Pancreas (tissue), 10 donors: Measurements from ENCODE around the gene PTPRR. TPM values are rescaled to one million over a fixed set of nuclear protein-coding genes. Genes with fewer than 3 reads are reported as not detected.

Experiments
- ATAC-seq, 4 donors: fragments of 200-7000 bp; cut with Tn5 transposase; one replicate each; pipeline versions ENCODE4 v1.8.0 to v1.9.1; 2020; ENCODE audit warnings: mild to moderate bottlenecking in 4 of 4, moderate library complexity in 4 of 4
- DNase-seq, 6 donors: peaks; one replicate each; pipeline ENCODE4 v3.0.0-alpha.2; 2020
- FAIRE-seq: peaks from 2 replicates; lab custom pipeline; 2012; peaks lifted over from hg19 to GRCh38; lab: Jason Lieb, UNC
- H3K27ac ChIP-seq, 4 donors: fragments of 200-600 bp; sonication (generic); 1 replicate in 3 of 4; 2 replicates in 1 of 4; pipeline versions ENCODE4 v1.5.0 to v1.8.0; 2020
- H3K27me3 ChIP-seq, 4 donors: fragments of 200-600 bp; one replicate each; pipeline ENCODE4 v1.8.0; 2021
- H3K36me3 ChIP-seq, 3 donors: fragments of 200-600 bp; sonication (generic) in 1 of 3; one replicate each; pipeline versions ENCODE4 v1.5.0 to v1.8.0; 2020 to 2021
- H3K4me1 ChIP-seq, 3 donors: fragments of 200-600 bp; one replicate each; pipeline ENCODE4 v1.8.0; 2021
- H3K4me3 ChIP-seq, 4 donors: fragments of 200-600 bp; sonication (generic) in 2 of 4; one replicate each; pipeline versions ENCODE4 v1.5.0 to v1.8.0; 2020 to 2021
- H3K9me3 ChIP-seq, 4 donors: fragments of 200-600 bp; one replicate each; pipeline ENCODE4 v1.8.0; 2021
- WGBS, 2 donors: extraction: QIAGEN DNeasy Blood & Tissue Kit; methylation state at CpG; one replicate each; pipeline ENCODE4 v1.1.7; 2013; 5-methylcytosine and 5-hydroxymethylcytosine counted together
- intact Hi-C, 3 donors: fragments of 100-400 bp; cut with DNase I; formaldehyde crosslinking; loops; one replicate each; pipeline versions ENCODE4 v1.11.1 to v1.14.2; 2022
- polyA plus RNA-seq, 2 donors: library from polyadenylated mRNA; stranded (reverse); fragments of 200-250 nt; gene quantifications; one replicate each; pipeline ENCODE4 v1.2.3, GENCODE V29; 2013
- total RNA-seq, 6 donors: library from RNA; stranded (reverse); fragmentation: NEBNext Ultra II Directional in 4 of 6; extraction: Animal tissue kit (Norgen Biotek cat#: 25700) in 4 of 6; gene quantifications; one replicate each; pipeline versions ENCODE4 v1.2.1 to v1.2.4, GENCODE V29; 2021 to 2023
- TF ChIP-seq, protein P1 (sequence below), 4 donors: fragments of 200-600 bp; sonication (generic) in 3 of 4; IDR thresholded peaks; one replicate each; pipeline versions ENCODE4 v1.5.0 to v1.8.0; 2021; ENCODE audit warnings: antibody characterized with exemption in 4 of 4
- donor health status: healthy with polysubstance abuse.
- donor health status: DM: no; HTN: no; CAD: no; lungs with moderate emphysema.
- donor health status: DM: no; HTN: no; CAD: no.
- donor health status: control.
- donor health status: control.
- donor health status: Bipolar disorder and iron deficiency.
- donor health status: DM: yes; HTN: yes; CAD: no.
- donor health status: DM: no; HTN: no; CAD: no.
- donor health status: DM: no; HTN: no; CAD: no.
- donor health status: DM: yes; HTN: yes; CAD: no.

PTPRR gene
- total and polyA plus RNA-seq, 8 donors: 0.14 to 0.72 (median 0.23) TPM; not detected in 3

DNA sequence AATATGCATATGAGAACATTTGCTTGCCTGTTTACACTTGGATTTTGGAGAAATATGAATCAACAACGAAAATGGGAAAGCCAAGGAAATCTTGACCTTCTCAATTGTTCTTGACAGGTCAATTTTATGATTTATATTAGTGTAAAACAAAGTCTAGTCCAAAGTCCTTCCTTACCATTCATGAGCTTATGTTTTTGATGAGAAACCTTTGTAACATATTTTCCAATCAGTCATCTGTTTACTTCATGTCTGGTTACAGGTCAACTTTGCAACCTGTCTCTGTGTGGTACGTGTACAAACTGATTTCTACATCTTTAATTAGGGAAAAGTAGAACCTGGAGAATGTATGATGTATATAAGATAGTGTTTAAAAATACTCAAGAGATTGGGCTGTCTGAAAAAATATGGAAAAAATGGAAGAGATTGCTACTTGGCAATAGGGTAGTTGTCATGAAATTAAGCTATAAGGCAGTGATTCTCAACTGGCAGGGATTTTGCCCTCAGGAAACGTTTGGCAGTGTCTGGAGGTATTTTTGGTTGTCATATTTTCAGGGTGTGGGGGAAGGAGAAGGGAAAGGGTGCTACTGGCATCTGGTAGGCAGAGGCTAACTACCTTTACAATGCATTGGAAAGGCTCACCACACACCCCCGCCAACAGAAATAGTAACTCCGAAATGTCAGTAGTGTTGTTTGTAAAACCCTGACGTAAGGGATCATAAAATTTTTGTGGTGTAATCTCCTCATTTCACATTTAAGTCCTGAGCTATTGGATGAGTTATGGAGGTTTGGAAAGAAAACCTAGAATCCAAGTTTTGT lies 172.9 kb downstream of the PTPRR start:
- no peak for ATAC-seq
- H3K27ac ChIP-seq: no peak overlapping the region
- H3K4me3 ChIP-seq: no peak overlapping the region
- intact Hi-C loops: no loop called here
- no peak for DNase-seq
- FAIRE-seq: no peak
- H3K27me3 ChIP-seq: no peaks in the 10 kb centered on the region
- TF ChIP-seq, protein P1, sequence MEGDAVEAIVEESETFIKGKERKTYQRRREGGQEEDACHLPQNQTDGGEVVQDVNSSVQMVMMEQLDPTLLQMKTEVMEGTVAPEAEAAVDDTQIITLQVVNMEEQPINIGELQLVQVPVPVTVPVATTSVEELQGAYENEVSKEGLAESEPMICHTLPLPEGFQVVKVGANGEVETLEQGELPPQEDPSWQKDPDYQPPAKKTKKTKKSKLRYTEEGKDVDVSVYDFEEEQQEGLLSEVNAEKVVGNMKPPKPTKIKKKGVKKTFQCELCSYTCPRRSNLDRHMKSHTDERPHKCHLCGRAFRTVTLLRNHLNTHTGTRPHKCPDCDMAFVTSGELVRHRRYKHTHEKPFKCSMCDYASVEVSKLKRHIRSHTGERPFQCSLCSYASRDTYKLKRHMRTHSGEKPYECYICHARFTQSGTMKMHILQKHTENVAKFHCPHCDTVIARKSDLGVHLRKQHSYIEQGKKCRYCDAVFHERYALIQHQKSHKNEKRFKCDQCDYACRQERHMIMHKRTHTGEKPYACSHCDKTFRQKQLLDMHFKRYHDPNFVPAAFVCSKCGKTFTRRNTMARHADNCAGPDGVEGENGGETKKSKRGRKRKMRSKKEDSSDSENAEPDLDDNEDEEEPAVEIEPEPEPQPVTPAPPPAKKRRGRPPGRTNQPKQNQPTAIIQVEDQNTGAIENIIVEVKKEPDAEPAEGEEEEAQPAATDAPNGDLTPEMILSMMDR (IDR thresholded peaks at IDR 0.05): no peak
- 69 to 74% methylated on average over 6 of the region's 6 CpGs for WGBS, 2 donors
- H3K36me3 ChIP-seq: no peaks in the 10 kb centered on the region
- H3K9me3 ChIP-seq: no peaks in the 10 kb centered on the region
- H3K4me1 ChIP-seq: no peaks in the 10 kb centered on the region

DNA sequence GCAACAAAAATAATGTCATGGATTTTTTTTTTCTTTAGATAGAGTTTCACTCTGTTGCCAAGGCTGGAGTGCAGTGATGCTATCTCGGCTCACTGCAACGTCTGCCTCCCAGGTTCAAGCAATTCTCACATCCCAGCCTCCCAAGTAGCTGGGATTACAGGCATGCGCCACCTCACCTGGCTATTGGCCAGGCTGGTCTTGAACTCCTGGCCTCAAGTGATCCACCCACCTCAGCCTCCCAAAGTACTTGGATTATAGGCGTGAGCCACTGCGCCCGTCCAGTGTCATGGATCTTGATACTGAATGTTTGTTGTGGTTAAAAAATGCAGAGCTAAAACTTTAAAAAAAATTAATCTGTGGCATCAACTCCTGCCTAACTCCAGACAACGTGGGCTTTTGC lies 175.5 kb downstream of the PTPRR start:
- DNase-seq (no peak), ATAC-seq (no peak), FAIRE-seq (no peak)
- Histone ChIP-seq H3K27me3 (no peaks in the 10 kb centered on the region), H3K4me3 (no peak overlapping the region), H3K36me3 (no peaks in the 10 kb centered on the region), H3K9me3 (no peaks in the 10 kb centered on the region), H3K27ac (no peak overlapping the region), H3K4me1 (no peaks in the 10 kb centered on the region)
- intact Hi-C loops: no loop called here
- TF ChIP-seq, protein P1 (IDR thresholded peaks at IDR 0.05): no peak
- 63 to 80% methylated on average over 7 of the region's 7 CpGs for whole genome bisulfite sequencing, 2 donors

DNA sequence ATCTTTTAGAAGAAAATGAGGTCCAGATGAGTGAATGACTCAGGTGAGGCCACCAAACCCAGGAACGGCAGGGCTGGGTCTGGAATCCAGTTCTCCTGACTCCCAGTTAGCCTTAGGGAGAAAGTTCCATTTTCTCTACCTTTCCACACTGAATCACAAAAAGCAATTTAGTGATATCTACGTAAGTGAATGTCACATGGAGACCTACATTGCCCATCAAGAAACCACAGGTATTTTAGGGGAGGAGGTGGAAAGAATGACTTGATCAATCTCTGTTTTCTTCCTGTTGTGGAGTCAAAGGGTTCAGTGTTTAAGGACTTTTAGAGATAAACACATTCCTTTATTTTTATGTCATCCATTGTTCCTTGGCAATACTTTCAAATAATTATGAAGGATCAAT lies 176.4 kb downstream of the PTPRR start:
- DNase-seq: no peak
- 45 to 59% methylated on average over 2 of the region's 2 CpGs for WGBS, 2 donors
- no peak for ATAC-seq
- FAIRE-seq: no peak
- H3K4me3 ChIP-seq: no peak overlapping the region
- H3K27me3 ChIP-seq: no peaks in the 10 kb centered on the region
- TF ChIP-seq, protein P1 (IDR thresholded peaks at IDR 0.05): no peak
- intact Hi-C loops: no loop called here
- H3K27ac ChIP-seq: no peak overlapping the region
- no peaks in the 10 kb centered on the region for H3K4me1 ChIP-seq
- H3K9me3 ChIP-seq: no peaks in the 10 kb centered on the region
- H3K36me3 ChIP-seq: no peaks in the 10 kb centered on the region

DNA sequence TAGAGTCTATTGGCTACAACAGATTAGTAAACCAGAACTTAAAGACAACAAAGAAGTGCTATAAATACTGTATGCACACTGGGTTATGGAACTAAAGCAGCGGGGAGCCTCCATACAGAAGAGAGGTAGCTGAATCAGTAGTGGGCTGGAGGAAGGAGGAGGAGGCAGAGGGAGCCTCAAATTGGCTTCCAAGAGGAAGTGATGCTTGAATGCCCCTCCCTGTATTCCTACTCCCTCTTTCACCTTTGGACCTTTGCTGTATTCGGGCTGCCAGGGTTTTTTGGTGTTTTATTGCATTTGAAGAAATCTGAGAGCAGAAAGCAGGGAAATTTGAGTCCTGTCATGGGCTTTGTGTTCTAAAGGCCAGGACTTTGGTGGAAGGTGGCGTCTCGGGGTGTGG lies 179.3 kb downstream of the PTPRR start:
- no peak for ATAC-seq

More for the DNA sequence above, 179.3 kb downstream of the PTPRR start:
- 59 to 78% methylated on average over 4 of the region's 4 CpGs for WGBS, 2 donors
- no peaks in the 10 kb centered on the region for H3K27me3 ChIP-seq
- intact Hi-C loops: no loop called here
- no peak for DNase-seq
- H3K36me3 ChIP-seq: no peaks in the 10 kb centered on the region
- no peaks in the 10 kb centered on the region for H3K9me3 ChIP-seq
- no peak overlapping the region for H3K4me3 ChIP-seq
- FAIRE-seq: no peak
- no peaks in the 10 kb centered on the region for H3K4me1 ChIP-seq
- TF ChIP-seq, protein P1 (IDR thresholded peaks at IDR 0.05): no peak
- no peak overlapping the region for H3K27ac ChIP-seq
